GM19452 (cell line): ENCODE data around the gene ITPKC.

Experiments
- ATAC-seq: cut with Tn5 transposase; IDR thresholded peaks from one replicate; pipeline ENCODE4 v1.9.1; 2021; ENCODE audit not compliant: unreplicated experiment

Gene ITPKC

DNA sequence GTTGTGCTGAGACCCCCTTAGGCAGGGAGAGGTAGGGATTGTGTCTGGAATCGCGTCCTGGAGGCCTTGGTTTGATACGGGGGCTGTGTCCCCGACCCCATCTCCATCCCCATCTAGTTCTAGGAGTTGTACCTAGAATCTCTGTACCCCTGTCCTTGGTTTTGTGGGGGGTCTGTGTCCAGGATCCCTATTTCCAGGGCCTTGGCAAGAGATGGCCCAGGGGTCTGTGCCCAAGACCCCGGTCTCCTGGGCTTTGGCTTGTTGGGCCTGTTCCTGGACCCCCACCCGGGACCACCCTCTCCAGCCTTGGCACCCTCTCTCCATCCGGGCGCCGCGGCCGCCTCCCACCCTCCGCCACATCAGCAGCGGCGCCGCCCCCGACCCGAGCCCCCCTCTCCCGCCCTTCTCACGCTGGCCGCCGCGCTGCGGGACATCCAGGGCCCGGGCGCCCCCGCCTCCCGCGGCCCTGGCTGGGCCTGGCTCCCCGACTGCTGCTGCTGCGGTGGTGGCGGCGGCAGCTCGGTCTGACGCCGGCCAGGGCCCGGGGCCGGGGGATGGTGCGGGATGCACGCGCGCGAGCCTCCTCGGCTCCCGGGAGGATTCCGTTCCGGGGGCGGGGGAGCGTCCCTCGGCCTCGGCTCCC lies 26.7 kb upstream of the ITPKC start, which contains the start of gene NUMBL:
TSS of gene NUMBL (minus strand) at position 602 of the 643 bp plus-strand sequence. CDS start at position 434, 168 bp downstream.
- ATAC-seq, result no peak

DNA sequence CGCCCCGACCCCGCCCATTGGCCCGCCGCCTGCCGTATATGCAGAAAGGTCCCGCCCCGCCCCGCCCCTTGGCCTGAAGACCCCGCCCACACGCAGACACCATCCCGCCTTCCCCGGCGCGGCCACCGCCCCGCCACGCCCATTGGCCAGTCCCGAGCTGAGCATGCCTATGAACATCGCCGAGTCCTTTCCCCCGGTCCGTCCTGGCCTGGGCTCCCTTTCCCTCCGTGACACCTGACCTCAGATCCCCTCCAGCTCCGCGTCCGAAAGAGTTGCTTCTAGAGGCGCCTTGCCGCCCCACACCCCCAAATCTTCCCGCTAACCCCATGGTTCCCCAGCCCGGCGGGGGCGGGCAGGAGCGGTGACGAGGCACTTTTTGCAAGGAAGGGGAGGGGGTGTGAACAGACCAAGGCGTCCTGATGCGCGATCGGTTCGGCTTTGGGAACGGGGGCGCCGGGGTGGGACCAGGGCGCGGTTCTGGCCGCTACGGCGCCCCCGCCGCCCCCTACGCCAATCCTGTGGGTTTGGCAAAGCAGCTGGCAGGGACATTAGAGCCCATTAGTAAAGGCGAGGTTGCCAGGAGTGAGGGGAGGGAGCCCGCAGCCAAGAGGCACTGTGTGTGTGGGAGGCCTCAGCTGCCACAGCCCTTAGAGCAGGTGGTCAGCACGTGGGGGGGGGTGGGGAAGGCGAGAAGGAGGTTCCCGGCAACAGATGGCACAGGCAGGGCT lies 26.1 kb upstream of the ITPKC start:
- no peak for ATAC-seq

DNA sequence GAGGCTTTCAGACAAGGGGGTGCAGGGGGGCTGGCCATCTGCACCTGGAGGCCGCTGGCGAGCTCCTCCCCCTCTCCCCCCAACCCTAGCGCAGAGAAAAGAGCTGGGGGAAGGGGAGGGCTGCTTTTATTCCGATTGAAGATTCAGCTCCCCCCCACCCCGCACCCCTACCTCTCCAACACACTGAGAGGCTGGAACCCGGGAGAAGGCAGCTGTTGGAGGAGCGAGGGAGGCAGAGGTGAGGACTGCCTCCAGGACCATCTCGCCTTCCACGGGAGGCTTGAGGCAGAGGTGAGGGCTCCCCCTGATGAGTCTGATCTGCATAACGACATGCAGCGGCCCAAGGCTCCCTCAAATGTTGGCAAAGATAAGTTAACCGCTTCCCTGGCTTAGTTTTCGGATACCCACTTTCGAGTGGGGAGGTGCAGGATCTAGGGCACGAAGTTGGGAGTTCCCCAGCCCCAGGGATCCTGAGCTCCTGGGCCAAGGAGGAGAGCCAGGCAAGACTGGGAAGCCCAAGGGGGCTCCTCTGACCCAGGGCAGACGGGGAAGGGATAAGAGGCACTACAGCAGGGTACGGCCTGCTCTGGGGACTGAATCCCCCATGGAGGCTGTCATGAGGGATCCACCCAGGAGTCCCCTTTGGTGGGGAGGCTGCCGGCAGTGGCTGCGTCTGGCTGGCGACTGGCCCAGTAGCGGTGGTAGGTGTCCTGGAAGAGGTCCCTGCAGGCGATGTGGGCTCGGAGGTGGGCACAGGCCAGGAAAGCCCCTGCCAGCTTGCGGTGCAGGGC lies 25.3 kb upstream of the ITPKC start:
- ATAC-seq, result no peak

DNA sequence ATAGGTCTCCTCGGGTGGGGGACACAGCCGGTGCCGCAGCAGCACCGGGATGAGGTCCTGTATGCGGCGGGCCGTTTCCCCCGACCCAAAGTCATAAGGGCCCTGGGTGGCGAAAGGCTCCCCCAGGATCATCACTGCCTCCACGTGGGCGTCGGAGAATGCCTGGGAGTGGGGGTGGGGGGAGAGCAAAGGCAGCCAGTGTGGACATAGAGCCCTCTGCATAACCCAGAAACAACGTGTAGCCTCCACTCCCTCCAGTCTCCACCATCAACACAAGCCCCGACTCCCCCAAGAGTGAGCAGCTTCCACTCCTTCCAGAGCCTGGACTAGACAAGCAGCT lies 24.7 kb upstream of the ITPKC start:
- no peak for ATAC-seq

DNA sequence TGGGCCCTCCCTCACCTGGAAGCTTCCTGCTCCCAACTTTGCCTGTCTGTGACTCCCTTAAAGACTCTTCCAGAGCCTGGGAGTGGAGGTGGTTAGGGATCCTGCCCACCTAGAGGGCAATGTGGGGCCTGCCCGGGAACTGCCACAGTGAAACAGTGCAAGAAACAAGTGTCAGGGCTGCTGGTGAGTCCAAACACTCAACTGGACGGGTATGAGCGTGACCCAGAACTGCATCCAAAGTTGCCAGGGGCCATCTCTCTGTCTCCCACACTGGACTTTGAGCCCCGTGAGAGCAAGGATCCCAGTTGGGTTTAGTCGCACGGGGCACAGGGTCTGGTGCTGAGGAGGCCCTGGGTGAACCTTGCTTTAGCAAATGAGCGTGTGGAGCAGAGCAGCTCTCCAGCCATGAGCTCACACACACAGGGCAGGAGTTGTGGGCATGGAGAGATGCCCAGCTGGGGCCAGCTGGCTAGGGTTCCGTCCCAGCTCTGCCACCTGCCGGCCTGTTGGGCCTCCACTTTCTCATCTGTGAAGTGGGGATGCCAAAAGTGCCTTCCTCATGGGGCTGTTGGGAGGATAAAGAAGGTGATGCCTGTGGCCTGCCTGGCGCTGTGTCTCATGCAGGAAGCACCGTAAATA lies 23.6 kb upstream of the ITPKC start:
- no peak for ATAC-seq

DNA sequence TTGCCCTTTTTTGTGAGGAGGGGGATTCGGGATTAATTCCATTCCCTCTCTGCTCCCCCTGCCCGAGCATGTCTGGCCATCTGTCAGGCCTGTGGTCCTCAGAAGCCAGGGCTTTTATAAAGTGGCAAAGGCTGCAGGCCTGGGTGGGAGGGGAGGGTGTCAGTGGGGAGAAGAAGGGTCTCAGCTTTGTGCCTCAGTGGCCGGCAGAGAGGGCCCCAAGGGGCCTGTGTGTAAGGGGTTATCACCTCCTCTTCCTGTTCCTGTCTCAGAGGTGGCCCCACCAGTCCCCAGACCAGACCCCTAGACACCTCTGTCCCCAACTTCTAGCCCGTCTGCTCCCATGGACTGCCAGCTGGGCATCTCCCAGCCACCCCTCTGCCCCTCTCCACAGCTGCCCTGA lies 23.0 kb upstream of the ITPKC start:
- ATAC-seq, result no peak

DNA sequence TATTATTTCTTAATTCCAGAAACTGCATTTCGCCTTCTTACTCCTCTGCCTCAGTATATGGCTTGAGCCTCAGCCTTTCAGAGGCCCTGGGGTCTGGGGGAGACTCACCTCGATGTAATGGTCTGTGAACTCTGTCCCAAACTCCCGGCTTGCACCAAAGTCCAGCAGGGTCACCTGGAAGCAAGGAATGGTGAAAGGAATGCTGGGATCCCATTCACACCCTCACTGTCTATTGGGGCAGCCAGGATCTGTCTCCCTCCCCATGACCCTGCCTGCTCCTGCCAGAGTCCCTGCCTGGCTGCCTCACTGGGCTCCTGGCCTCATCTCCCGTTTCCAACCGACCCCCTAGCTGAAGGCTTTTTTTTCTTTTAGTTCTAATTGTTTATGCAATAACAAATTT lies 21.0 kb upstream of the ITPKC start:
- ATAC-seq, result no peak

DNA sequence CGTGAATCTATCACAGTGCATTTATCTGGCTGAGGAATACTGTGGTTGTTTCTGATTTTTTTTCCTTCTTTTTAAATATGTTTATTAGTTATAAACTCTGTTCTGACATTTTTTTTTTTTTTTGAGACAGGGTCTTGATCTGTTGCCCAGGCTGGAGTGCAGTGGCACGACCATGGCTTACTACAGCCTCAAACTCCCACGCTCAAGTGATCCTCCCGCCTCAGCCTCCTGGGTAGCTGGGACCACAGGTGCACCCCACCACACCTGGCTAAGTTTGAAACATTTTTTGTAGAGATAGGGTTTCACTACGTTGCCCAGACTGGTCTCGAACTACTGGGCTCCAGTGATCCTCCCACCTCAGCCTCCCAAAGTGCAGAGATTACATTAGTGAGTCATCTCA lies 19.9 kb upstream of the ITPKC start:
- ATAC-seq, result no peak

DNA sequence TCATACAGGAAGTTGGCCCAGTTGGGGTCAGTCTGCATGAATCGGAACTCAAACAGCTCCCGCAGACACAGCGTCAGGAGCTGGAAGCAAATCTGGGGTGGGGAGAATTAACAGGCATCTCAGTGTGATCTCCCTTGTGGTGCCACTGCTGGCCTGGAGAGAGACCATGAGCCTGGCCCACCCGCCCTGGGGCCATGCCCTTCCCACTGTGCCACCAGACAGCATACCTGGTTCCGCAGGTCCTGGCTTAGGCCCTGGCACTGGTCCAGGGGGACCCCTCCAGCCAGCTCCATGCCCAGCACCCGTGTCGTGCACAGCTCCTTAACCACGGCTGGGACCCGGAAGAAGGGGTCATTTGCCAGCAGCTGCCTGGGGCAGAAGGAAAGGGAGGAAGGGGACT lies 16.8 kb upstream of the ITPKC start:
- ATAC-seq, result no peak

DNA sequence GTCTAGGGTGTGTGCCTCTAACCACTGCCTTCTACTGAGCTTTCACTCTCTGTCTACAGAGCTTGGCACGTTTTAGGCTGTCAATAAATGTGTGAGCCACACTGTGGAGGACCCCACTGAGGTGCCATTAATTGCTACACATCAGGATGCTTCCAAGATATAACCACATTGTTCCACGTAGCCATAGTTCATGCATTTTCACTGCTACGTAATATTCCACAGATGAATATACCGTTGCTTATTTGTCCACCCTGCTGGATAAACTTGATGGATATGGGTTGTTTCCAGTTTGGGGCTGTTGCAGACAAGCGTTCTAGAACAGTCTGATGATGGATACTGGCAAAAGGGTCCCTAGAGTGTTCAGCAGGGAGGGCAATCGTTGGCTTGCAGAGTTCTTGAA lies 15.2 kb upstream of the ITPKC start:
- no peak for ATAC-seq

DNA sequence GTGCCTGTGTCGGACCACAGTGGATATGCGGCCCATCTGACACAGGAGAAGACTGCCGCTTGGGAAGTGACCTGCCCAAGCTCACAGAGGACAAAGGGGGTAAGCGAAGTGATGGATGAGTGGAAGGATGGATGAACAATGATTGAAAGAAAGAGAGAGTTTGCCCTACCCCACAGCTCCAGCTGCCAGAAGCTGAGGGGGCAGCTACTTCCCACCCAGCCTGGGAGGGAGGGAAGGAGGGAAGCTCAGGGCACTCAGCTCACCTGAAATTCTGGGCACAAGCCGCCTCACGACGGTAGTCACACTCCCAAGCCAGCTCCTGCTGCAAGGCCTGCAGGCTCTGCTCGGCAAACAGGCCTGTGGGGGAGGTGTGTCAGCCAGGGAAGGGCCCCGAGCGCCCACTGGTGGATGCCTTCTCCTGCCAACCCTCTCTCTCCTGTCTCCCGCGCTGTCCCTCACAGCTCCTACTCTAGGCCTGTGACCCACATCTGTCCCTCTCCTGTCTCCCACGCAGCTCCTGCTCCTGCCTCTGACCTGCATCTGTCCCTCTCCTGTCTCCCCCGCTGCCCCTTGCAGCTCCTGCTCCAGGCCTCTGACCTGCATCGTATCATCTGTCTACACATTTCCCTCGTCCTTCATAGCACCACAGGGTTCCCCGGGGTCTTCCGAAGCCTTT lies 14.4 kb upstream of the ITPKC start:
- no peak for ATAC-seq

DNA sequence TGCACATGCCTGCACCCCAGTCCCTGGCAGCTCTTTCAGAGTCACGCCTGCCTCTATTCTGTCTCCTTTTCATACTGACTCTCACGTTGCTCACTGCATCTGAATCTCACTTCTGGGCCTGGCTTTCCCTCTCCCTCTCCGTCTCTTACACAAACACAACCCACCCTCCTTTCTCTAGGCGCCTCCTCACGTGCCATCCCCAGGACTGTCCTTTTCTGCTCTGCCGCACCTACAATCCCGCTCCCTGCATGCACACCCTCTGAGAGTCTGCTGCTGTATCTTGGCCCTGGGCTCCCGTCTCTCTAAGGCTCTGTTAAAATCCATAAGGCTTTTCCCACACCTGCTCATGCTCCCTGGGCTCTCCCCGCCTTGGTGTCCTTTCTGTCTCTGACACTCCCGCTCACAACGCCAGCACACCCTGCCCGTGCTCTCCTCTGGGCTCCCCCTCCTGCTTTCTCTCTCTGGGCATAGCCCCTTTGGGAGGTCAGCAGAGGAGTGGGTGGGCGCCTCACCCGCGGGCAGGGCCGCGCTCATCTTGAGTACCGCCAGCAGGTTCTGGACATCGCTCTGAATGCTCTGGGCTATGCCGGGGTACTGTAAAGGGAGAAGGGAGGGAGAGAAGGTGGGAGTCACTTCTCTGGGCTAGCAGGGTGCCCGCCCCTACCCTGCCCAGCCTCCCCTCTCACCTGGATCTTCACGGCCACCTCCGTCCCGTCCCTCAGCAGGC lies 13.7 kb upstream of the ITPKC start:
- no peak for ATAC-seq

DNA sequence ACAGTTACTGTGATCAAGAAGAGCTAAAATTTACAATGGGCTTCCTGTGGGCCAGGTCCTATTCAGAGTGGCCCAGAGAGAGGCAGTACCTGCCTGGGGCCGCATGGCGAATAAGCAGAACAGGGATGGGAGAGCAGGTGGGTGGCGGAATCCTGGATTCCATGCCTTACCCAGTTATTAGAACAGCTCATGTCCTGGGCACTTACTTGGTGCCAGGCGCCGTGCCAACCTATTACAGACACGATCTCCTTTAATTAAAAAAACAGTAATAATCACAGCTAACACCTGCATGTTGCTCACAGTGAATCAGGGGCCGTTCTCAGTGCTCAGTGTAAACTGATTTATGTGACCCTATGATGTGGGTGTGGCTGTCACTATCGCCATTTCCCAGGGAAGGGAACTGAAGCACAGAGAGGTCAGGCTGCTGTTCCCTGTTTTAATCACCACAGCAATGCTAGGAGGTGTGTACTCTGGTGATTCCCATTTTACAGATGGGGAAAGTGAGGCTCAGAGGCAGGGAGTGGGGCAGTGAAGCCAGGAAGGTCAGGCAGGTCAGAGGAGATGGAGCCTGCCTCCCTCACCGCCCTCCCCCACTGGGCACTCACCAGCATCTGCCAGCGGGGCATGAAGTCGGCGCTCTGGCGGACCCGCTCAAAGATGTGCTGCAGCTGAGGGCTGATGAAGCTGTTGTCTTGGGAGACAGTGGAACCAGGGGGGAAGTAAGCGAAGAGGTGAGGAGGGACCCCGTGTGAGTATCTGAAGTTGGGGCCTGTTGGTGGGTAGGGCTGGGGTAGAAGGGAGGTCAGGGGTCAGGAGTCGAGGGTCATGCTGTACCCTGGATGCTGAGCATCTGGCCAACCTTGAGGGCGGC lies 12.2 kb upstream of the ITPKC start:
- no peak for ATAC-seq

DNA sequence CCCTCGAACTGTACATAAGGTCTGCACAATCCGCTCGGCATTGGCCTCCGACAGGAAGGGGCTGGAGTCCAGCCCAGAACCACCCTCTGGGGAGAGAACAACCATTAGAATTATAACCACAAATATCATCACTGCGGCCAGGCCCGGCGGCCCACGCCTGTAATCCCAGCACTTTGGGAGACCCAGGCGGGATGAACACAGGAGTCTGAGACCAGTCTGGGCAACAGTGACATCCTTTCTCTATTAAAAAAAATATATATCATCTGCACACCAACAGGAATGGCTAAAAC lies 11.6 kb upstream of the ITPKC start:
- no peak for ATAC-seq

DNA sequence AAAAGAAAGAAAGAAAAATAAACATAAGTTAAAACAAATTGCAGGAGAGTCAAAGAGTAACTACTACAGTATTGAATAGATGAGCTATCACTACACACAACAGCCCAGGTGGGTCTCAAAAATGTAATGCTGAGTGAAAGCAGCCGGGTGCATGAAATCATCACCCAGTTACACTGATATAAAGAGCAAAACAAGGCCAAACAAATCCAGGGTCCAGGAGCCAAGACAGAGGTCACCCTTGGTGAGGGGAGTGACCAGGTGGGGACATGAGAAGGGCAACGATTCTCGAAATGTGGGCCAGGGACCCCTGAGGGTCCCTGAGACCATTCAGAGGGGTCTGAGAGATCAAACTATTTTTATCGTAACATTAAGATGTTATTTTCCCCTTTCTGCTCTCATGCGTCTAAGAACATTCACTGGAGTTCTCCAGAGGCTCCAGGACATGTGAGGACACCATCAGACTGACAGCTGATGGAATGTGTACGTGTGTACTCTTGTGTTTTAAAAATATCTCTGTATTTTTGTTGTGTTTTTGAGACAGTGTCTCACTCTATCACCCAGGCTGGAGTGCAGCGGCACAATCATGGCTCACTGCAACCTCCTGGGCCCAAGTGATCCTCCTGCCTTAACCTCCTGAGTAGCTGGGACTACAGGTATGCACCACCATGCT lies 10.8 kb upstream of the ITPKC start:
- ATAC-seq, result no peak

DNA sequence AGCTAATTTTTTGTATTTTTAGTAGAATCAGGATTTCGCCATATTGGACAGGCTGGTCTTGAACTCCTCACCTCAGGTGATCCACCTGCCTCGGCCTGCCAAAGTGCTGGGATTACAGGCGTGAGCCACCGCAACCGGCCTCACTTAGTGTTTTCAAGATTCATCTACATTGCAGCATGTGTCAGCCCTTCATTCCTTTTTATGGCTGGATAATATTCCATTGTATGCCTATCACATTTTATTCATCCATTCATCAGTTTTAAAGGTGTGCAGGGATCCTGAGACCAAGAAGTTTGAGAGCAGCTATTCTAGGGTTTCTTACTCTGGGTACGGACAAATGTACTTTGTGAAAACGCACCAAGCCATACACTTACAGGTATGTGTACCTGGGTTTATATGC lies 9.3 kb upstream of the ITPKC start:
- ATAC-seq, result no peak

DNA sequence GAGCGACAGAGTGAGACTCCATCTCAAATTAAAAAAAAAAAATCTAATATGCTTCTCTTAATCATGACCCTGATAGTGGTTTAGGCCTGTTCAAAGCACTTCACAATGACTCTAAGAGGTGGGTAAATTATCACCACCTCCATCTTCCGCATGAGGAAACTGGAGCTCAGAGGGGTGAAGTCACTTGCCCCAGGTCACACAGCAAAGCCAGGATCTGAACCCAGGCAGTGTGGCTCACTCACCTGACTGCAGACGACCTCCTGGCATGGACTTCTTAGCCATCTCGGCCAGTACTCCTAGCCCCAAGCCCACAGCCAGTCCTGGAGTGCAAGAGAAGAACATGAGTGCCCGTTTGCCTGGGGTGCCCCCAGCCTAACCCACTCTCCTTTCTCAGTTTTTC lies 7.1 kb upstream of the ITPKC start:
- ATAC-seq, result no peak

DNA sequence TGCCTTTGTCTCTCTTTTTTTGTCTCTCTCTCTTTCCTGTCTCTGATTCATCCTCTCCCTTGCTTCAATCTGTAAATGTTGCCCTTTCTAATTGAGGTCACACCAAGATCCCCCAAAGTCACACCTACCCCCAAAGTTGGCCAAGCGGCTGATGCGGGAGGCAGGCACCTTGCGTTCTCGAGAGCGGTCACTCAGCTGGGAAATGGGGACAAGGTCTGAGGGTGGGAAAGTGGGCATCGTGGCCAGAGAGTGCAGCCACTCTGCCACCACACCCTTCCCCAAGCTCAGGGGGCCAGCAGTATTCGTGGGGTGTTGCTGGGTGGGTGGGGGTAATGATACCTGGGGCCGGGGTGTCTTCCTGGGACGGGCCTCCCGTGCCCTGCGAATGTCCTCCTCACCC lies 3.0 kb upstream of the ITPKC start:
- ATAC-seq, result no peak
